GM18907 (cell line): Measurements from ENCODE around the gene ASF1B.

Experiments
- ATAC-seq: cut with Tn5 transposase; IDR thresholded peaks from one replicate; pipeline ENCODE4 v1.9.1; 2021; ENCODE audit warnings: mild to moderate bottlenecking, moderate library complexity; ENCODE audit not compliant: unreplicated experiment

The ASF1B gene

DNA sequence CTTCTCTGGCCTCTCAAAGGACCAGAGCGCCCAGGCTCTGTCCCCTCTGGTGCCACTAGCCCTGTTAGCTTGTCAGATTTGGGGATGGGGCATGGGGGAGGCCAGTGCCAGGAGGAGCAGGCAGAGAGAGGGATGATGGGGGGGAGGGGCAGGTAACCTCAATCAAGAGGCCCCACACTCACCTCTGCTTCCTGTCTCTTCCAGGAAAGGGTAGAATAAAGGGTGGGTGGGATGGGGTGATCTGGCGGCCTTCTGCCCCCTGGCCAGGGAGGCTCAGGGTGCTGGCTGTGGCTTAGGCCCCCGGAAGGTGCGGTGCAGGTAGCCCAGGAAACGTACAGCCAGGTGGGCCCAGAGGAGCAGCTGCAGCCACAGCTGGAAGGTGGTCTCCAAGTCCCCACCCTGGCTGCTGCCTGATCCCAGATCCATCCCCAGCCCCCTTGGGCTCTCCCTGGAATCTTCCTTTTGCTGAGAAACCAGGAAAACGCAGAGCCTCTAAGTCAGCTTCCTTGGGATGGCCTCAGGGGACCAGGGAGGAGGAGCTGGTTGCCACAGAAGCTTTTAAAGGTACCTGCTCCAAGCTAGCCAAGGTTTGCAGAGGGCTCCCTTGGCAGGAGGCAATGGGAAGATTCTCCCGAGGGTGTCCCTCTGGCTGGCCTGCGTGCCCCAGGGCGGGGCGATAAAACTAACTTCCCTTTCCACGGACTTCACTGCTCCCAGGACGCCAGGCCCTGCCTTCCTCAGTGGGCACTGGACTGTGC lies 24.2 kb downstream of the ASF1B start:
- no peak for ATAC-seq

DNA sequence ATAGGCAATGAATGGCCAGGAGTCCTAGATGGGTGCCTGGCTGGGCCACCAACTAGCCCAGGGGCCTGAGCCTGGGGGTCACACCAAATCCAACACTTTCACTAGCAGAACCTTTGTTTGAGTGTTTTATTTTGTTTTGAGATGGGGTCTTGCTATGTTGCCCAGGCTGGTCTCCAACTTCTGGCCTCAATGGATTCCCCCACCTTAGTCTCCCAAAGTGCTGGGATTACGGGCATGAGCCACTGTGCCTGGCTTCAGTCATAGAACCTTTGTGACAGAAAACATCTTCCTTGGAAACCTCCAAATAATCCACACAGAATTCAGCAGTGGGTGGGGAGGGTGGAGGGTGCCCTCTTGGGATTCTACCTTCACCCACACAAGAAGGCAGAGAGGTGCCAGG lies 24.9 kb downstream of the ASF1B start:
- ATAC-seq, result no peak

DNA sequence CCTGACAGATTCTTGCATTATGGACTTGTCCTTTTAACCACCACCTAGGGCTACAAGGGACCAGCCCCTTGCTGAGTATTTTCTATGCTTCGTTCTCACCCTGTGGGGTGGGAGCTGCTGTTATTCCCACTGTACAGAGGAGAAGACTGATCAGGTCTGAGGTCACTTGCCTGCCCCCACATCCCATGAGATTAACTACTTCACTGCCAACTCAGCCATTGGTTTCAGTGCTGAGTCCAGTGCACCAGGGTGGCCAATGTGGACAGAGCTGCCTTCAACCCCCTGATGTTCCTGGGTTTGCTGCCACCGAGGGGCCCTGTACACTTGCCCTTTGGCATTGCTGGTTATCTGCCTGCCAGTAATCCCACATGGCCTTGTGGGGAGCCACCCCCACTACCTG lies 25.7 kb downstream of the ASF1B start:
- ATAC-seq, result no peak

DNA sequence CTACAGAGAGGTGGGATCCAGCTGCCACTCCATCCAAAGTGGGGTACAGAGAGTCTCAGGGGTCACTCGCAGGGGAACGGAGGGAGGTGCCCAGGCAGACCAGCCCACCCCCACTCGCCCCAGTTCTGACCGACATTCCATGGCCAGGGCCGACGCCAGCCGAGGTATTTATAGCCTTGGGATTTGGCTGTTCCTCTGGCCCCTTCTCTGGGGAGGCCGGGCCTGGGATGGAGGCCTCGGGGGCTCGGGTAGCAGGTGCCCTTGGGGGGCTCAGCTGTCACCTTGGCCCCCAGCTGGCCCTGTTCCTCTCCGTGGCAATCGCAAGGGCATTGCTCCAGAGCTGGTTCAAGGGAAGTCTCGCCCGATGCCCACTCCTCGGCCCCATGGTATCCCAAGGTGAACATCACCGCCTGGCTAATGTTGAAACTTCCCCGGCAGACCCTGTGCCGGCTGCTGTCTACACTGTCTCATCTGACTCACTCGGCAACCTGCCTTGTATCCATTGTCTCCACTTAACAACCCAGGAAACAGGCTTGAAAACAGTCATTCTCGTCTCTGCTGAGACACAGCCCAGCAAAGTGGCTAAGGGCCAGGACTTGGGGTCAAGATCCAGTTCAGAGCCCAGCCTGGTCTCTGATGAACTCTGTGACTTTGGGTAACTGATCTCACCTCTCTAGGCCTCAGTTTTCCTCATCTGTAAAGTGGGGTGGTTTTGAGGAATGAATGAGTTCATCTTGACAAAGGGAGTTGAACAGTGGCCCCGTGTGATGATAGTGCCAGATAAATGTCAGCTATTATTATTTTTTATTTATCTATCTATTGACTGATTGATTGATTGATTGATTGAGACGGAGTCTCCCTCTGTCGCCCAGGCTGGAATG lies 28.6 kb downstream of the ASF1B start:
- no peak for ATAC-seq

DNA sequence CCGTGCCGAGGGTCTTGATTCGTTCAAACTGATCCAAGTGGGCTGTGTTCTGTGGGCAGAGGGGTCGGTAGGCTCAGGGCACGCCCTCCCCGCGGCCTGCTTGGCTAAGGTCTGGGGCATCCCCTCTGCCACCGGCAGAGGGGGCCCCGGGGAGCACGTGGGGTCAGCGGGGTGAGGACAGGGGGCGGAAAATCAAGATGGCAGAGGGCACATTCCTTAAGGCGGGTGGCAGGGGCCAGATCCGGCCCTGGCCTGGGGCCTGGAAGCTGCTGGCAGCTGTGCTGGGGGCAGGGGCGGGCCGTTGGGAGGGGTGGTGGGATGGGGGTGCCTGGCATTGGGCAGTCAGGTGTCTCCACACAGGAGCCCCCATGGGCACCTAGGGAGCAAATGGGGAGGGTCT lies 29.5 kb downstream of the ASF1B start:
- ATAC-seq, result no peak

DNA sequence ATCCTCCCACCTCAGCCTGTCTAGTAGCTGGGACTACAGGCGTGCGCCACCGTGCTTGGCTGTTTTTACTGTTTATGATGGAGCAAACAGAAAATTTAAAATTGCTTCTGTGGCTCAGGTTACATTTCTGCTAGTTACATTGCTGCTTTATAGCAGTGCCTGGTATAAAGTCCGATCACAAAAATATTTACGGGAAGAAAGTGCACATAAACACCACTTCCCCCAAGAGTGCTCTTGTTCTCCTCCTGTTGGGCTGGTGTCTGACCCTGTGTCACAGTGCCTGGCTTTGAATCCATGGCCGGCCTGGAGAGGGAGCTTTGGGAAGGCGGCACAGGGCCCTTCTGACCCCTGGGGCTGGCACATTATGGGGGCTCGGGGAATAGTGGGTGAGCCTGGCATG lies 30.7 kb downstream of the ASF1B start:
- ATAC-seq, result no peak

DNA sequence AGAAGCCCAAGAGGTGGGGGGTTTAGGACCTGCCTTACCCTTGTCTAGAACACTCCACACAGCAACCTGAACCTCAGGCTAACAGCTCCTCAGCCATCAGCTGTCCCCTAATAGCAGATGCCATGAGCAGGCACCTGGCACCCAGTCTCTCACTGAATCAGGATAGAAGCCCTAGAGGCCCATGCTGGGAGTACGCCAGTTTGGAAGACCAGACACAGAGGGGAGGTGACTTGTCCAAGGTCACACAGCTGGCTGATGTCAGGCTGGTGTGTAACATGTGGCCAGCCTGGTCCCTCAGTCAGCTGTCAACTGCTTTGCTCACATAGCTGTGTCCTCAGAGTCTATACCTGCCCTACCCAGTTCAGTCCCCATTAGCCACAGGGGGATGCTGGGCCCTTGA lies 33.1 kb downstream of the ASF1B start:
- no peak for ATAC-seq

DNA sequence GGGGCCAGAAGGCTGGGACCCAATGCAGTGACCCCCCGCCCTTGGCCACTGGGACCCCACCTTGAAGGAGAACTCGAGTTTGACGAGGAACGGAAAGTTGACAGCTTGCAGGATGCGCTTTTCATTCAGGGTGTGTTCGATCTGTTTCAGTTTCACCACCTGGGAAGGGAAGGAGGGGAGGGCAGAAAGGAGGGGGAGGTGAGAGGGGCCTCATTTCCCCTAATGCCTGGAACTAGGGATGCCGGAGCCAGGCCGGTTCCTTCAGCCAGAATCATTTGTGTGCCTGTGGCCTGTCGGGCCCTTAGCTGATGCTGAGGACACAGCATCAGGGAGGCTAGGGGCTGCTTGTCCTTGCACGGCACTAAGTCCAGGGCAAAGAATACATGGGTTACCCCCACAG lies 33.6 kb downstream of the ASF1B start:
- ATAC-seq, result no peak

DNA sequence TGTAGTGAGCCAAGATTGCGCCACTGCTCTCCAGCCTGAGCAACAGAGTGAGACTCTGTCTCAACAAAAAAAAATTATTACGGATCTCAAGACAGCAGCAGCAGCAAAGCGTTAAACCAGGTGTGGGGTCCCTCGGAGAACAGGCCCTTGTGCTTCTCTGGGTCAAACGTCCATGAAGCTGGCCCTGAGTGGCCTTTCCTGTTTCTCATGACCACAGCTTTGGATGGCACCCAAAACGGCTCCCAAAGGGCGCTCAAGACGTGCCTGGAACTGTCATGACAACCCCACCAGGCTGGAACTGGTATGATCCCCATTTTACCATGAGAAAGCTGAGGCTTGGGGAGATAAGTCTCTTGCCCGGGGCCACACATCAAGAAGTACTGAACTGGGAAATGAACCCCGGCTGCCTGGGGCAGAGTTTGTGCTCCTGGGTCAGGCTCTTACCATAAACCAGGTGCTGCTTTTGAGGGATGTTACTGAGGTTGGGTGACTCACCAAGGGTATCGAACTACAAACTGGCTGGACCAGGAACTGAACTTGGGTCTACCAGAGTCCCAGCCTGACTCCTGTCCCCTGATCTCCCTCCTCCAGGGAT lies 34.2 kb downstream of the ASF1B start:
- ATAC-seq, result no peak

DNA sequence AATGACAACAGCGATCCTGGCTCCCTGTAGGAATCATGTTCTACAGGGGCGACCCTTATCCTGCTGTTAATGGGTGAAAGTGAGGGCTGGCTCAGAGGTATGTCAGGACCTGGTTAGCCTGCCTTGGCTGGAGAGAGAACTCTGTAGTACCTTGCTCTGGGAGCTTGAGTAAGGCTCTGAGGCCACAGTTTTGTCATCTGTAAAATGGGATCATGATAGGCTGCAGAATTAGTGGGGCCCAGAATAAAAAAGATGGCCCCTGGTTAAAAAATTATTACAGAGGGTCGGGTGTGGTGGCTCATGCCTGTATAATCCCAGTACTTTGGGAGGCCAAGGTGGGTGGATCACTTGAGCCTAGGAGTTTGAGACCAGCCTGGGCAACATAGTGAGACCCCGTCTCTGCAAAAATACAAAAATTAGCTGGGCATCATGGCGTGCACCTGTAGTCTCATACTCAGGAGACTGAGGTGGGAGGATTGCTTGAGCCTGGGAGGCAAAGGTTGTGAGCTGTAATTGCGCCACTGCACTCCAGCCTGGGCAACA lies 35.3 kb downstream of the ASF1B start:
- no peak for ATAC-seq

DNA sequence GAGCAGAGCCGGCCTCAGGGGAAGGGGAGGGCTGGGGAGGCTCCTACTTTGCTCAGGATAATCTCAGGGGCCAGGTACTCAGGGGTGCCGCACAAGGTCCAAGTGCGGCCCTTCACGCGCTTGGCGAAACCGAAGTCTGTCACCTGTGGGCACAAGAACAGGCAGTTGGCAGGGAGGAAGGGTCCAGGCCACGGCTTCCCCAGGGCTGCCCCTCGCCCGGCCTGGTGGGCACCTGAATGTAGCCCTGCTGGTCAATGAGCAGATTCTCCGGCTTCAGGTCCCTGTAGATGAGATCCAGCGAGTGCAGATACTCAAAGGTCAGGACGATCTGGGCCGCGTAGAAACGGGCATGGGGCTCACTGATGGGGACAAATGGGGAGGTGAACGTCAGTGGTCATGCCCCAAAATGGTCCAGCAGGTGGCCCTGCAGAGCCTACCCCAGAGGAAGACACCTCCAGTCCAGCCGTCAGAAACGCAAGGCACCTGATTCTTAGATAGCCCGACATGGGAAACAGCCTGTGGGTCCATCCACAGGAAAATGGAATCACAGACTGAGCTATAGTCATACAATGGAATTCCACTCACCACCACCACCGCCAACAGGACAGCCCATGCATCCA lies 38.7 kb downstream of the ASF1B start:
- no peak for ATAC-seq

DNA sequence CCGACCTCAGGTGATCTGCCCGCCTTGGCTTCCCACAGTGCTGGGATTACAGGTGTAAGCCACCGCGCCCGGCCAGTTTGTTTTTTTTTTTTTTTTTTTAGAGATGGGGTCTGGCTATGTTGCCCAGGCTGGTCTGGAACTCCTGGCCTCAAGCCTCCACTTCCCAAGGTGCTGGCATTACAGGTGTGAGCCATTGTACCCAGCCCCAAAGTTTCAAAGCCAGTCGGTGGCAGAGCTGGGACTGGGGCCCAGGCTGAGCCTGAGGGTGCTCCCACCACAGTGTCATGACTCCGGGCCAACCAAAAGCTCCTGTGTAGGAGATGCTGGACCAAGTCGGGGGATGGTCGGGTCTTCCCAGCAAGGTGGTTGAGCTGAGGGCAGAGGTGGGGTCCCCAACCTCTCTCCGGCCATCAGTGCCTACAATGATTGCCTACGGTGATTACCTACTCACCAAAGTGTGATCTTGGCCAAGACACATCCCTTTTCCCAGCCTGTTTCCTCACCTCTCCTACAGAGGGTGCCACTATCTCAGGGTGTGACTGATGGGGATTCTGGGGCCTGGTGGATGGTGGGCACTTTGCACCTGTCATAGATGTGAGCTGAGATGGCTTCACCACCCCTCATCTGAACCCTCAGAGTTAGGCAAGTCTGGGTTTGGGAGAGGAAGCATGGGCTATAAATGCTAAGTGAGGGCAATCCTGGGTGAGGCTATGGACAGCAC lies 40.0 kb downstream of the ASF1B start:
- ATAC-seq, result no peak

DNA sequence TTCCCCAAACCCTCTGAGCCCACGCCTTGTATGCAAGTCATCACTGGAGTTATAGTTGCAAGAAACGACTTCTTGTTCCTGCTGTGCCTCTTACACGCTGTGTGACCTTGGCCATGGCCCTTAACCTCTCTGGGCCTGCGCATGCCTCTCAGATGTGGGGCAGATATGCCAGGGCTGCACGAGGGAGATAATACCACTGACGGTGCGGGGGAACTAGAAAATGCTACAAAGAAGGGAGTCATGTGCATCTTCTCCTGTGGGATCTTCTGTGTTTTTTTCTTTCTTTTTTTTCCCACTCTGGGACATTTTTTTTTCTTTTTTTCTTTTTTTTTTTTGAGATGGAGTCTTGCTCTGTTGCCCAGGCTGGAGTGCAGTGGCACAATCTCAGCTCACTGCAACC lies 41.5 kb downstream of the ASF1B start:
- no peak for ATAC-seq

DNA sequence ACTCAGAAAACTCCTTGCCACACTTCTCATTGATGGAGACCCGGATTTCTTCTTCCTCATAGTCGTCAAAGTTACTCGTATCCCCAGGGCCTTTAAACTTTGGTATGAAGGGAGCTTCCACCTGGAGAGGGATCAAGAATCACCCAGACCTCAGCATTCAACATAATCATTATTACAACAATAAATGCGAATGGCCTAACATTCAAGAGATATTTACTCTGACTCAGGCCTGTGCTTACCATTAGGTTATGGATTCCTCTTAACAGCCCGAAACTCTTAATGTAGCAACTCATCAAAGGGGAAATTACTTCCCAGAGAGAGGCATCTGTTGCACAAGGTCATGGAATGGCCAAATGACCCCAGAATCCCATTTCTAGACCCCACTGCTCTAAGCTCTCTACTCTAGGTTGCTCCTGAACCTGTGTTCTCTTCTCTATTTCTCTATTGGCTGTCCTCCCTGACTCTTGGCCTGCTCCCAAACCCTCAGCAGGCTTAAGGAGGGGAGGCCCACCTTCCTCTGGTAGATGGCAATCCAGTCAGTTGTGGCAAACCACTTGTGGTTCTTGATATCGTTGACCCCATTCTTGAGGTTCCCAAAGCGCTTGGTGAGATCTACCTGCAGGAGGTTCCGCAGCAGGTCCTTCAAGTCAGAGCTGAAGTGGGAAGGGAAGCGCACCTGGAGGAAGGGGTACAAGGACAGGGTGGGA lies 43.1 kb downstream of the ASF1B start:
- ATAC-seq, result no peak

DNA sequence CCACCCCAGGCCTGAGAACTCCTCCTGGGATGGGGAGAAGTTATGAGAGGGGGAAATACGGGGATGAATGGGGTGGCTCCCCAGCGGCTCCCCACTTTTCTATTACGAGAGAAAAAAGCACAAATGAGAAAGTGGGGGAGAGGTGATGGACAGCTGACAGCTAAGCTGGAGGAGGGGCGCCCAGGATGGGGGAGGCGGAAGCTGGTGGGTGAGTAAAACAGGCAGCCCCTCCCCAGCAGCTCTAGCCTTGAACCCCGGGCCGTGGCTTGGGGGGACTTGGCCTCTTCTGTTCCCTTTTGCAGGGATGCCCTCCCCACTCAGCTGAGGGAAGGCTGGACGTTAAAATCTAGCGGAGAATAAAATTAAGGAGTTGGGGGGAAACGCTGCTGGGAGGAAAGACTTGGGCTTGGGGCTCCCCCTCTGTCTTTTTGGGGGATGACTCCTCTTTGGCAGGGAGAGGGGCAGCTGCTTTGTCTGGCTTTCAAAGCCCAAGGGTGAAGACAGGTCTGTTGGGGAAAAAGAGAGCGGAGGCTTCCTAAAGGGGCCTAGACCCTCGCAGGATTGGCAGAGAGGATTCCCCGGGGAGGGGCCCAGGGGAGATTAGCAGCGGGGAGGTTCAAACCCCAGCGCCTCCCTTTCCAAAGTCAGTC lies 44.5 kb downstream of the ASF1B start:
- ATAC-seq, result peak; percentile 6

DNA sequence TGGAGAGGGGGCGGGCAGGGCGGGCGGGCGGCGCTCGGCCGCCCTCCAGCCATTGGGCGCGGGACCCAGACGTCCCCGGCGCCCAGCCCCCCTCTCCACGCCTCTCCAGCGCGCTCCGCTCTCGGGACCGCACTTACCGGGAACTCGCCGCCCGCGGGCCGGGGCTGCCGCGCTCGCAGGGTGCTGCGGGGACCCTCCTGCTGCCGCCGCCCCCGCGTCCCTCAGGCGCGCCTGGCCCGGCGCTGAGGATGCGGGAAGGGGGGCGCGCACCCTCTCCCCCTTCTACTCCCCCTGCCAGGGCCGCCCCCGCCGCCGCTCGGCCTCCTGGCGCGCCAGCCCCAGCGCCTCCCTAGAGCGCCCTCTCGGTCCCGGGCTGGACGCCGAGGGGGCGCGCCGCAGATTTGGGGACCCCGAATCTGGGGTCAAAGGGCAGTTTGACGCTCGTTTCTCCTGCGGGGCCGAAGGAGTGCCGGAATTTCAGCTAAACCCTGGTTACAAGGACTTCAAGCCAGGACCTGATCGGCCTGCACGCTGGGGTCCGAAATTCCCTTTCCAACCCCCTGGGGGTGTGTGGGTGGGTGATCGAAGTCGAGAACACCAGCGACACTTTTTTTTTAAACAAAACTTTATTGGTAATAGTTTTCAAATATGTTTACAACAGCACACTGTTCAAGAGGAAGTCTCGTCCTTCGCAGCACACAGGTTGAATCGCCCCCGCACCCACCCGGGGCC lies 45.1 kb downstream of the ASF1B start:
- peak; percentile 54 for ATAC-seq

DNA sequence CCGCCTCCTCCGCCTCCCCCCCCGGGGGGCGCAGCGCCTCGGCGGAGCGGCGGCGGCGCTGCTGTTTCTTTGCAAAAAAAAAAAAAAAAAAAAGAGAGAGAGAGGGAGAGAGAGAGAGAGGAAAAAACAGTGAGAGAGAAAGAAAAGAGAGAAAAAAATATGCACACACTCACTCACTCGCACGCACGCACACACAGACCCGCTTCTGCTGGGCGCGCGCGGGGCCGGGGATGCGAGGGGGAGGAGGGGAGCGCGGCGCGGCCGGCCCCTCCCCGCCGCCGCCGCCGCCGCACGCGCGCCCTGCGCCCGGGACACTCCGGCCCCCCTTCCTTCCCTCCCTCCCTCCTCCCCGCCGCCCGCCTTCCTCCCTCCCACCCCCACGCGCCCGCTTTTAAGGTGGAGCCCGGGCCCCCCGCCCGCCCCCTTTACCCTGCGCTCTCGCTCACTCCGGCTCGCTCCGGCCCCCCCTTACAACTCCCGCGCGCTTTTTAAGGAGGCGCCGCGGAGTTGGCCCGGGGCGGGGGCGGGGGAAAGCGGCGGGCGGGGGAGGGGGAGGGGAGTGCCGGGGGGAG lies 45.8 kb downstream of the ASF1B start, which contains the start of gene SAMD1:
TSS of gene SAMD1 (minus strand) at position 243 of the 572 bp plus-strand sequence.
- peak; percentile 38 for ATAC-seq
